ENCODE measurements around the gene PANX2. TPM values are rescaled to one million over a fixed set of nuclear protein-coding genes. Genes with fewer than 3 reads are reported as not detected.
A peak's percentile ranks its signal among the peaks of the same experiment; 100 is the strongest.

Gene PANX2
- total and polyA plus RNA-seq, 4 donors = 0.39 to 14.8 (median 1.5) TPM

DNA sequence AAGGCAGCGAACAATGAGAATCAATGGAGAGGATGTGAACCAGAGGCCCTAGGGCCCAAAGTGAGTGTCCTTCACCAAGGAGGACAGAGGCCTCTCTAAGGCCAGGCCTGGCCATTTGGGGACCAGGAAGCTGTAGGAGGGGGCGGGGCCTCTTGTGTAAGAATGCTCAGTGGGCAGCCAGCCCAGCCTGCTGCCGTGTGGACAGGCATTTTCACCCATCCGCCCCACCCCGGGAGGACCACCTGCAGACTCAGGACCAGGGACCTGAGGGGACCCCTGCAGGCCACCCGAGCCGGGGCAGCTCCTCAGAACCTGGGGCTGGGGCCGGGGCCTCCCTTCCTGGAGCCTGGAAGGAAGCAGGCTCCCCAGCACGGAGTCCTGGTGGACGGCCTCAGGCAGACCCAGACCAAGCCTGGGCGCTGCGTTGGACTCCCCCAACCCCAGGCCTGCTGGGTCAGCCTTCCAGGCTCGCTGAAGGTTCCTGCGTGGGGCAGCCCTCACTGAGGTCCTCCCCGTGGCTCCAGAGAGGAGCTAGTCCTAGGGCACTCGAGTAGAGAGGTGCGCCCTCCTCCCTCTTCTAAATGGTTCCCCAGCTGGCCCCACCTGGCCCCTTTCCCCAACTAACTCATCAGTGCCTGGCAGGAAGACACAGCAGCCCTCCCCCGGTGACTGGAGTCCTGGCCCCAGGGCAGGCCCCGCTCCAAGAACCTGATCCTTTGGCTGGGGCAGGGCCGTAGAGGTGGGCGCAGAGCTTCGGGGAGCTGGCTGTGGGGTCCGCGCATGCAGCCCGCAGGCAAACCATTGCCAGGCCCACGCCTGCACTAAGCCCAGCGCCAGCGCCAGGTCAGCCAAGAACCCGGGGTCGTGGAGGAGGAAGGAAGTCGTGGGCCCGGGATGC, 13.7 kb downstream of the PANX2 start:
- H3K4me1 ChIP-seq (ENCODE audit: control insufficient read depth in 4 of 4, insufficient read depth in 4 of 4, low read length in 3 of 4) = peaks cover 15 to 31% (median 22%) of the 10 kb centered on the region in 4 donors
- H3K36me3 ChIP-seq (ENCODE audit: control insufficient read depth in 4 of 4, insufficient read depth in 3 of 4, low read depth in 1 of 4, low read length in 3 of 4) = peaks cover 0 to 6% (median 0%) of the 10 kb centered on the region in 4 donors
- H3K9ac ChIP-seq (ENCODE audit: low read depth in 1 of 2, low read length in 2 of 2) = no peak overlapping the region
- H3K27ac ChIP-seq (ENCODE audit: low read depth in 1 of 2, low read length in 2 of 2) = peak overlapping the region in 1 of 2 donors; percentile 55
- TF ChIP-seq FOXA1 (IDR thresholded peaks at IDR 0.05) = no peak
- TF ChIP-seq YY1 (IDR thresholded peaks at IDR 0.05) = no peak
- TF ChIP-seq, protein P1, sequence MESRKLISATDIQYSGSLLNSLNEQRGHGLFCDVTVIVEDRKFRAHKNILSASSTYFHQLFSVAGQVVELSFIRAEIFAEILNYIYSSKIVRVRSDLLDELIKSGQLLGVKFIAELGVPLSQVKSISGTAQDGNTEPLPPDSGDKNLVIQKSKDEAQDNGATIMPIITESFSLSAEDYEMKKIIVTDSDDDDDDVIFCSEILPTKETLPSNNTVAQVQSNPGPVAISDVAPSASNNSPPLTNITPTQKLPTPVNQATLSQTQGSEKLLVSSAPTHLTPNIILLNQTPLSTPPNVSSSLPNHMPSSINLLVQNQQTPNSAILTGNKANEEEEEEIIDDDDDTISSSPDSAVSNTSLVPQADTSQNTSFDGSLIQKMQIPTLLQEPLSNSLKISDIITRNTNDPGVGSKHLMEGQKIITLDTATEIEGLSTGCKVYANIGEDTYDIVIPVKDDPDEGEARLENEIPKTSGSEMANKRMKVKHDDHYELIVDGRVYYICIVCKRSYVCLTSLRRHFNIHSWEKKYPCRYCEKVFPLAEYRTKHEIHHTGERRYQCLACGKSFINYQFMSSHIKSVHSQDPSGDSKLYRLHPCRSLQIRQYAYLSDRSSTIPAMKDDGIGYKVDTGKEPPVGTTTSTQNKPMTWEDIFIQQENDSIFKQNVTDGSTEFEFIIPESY (IDR thresholded peaks at IDR 0.05) = no peak
- TF ChIP-seq JUND (IDR thresholded peaks at IDR 0.05) = no peak
- no peak for TF ChIP-seq HNF4A (conservative IDR thresholded peaks at IDR 0.05)
- TF ChIP-seq RAD21 (IDR thresholded peaks at IDR 0.05) = no peak
- TF ChIP-seq, protein P2, sequence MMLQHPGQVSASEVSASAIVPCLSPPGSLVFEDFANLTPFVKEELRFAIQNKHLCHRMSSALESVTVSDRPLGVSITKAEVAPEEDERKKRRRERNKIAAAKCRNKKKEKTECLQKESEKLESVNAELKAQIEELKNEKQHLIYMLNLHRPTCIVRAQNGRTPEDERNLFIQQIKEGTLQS (IDR thresholded peaks at IDR 0.05) = no peak
- no peak for TF ChIP-seq NR2F2 (IDR thresholded peaks at IDR 0.05)
- TF ChIP-seq RXRA (IDR thresholded peaks at IDR 0.05) = no peak
- TF ChIP-seq TAF1 (conservative IDR thresholded peaks at IDR 0.05) = no peak
- TF ChIP-seq, protein P3, sequence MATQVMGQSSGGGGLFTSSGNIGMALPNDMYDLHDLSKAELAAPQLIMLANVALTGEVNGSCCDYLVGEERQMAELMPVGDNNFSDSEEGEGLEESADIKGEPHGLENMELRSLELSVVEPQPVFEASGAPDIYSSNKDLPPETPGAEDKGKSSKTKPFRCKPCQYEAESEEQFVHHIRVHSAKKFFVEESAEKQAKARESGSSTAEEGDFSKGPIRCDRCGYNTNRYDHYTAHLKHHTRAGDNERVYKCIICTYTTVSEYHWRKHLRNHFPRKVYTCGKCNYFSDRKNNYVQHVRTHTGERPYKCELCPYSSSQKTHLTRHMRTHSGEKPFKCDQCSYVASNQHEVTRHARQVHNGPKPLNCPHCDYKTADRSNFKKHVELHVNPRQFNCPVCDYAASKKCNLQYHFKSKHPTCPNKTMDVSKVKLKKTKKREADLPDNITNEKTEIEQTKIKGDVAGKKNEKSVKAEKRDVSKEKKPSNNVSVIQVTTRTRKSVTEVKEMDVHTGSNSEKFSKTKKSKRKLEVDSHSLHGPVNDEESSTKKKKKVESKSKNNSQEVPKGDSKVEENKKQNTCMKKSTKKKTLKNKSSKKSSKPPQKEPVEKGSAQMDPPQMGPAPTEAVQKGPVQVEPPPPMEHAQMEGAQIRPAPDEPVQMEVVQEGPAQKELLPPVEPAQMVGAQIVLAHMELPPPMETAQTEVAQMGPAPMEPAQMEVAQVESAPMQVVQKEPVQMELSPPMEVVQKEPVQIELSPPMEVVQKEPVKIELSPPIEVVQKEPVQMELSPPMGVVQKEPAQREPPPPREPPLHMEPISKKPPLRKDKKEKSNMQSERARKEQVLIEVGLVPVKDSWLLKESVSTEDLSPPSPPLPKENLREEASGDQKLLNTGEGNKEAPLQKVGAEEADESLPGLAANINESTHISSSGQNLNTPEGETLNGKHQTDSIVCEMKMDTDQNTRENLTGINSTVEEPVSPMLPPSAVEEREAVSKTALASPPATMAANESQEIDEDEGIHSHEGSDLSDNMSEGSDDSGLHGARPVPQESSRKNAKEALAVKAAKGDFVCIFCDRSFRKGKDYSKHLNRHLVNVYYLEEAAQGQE (IDR thresholded peaks at IDR 0.05) = no peak
- TF ChIP-seq EGR1 (IDR thresholded peaks at IDR 0.05; ENCODE audit: low read depth in 2 of 2) = no peak
- no peak for TF ChIP-seq SP1 (IDR thresholded peaks at IDR 0.05)
- TF ChIP-seq, protein P4, sequence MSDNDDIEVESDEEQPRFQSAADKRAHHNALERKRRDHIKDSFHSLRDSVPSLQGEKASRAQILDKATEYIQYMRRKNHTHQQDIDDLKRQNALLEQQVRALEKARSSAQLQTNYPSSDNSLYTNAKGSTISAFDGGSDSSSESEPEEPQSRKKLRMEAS (IDR thresholded peaks at IDR 0.05) = no peak
- no peak for TF ChIP-seq FOXA2 (IDR thresholded peaks at IDR 0.05)
- WGBS = 69% methylated on average over 32 of the region's 32 CpGs
- H3K27me3 ChIP-seq (ENCODE audit: control insufficient read depth in 4 of 4, insufficient read depth in 4 of 4, low read length in 3 of 4) = no peaks in the 10 kb centered on the region
- DNase-seq (ENCODE audit: low spot score) = no peak
- H3K4me3 ChIP-seq (ENCODE audit: low read depth in 1 of 3, low read length in 3 of 3) = peak overlapping the region in 1 of 3 donors; percentile 92
- no peaks in the 10 kb centered on the region for H3K9me3 ChIP-seq (ENCODE audit: control insufficient read depth in 4 of 4, low read length in 3 of 4)

DNA sequence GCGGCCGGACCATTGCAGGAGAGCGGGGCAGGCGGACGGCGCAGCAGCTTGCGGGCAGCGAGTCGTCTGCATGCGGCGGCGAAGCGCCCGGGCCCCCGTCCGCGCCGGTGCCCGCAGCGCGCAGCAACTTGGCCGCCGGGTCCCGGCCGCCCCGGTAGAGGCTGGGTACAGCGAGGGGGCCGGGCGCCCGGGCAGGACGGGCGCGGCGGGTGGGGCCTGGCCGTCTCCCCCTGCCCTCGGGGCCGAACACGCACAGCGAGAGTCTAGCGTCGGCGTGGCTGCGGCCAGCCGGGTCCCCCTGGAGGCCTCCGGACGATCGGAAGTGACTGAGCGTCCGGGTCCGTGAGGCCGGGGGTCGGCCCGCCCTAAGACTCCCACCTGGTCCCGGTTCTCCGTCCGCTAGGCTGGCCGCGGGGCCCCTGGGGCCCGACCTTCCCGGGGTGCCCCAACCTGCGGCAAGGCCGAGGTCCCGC, 14.4 kb downstream of the PANX2 start:
- Histone ChIP-seq H3K4me3 (ENCODE audit: low read depth in 1 of 3, low read length in 3 of 3) (peak overlapping the region in 2 of 3 donors; percentile 32 to 92), H3K27me3 (ENCODE audit: control insufficient read depth in 4 of 4, insufficient read depth in 4 of 4, low read length in 3 of 4) (no peaks in the 10 kb centered on the region), H3K27ac (ENCODE audit: low read depth in 1 of 2, low read length in 2 of 2) (peak overlapping the region; percentile 28 to 41), H3K36me3 (ENCODE audit: control insufficient read depth in 4 of 4, insufficient read depth in 3 of 4, low read depth in 1 of 4, low read length in 3 of 4) (peaks cover 0 to 3% (median 0%) of the 10 kb centered on the region in 4 donors), H3K4me1 (ENCODE audit: control insufficient read depth in 4 of 4, insufficient read depth in 4 of 4, low read length in 3 of 4) (peaks cover 20 to 38% (median 25%) of the 10 kb centered on the region in 4 donors), H3K9ac (ENCODE audit: low read depth in 1 of 2, low read length in 2 of 2) (peak overlapping the region in 1 of 2 donors; percentile 88), H3K9me3 (ENCODE audit: control insufficient read depth in 4 of 4, low read length in 3 of 4) (no peaks in the 10 kb centered on the region)
- 48% methylated on average over 63 of the region's 63 CpGs for WGBS
- no peak for DNase-seq (ENCODE audit: low spot score)
- TF ChIP-seq NR2F2 (IDR thresholded peaks at IDR 0.05) (no peak), EGR1 (IDR thresholded peaks at IDR 0.05; ENCODE audit: low read depth in 2 of 2) (no peak), TAF1 (conservative IDR thresholded peaks at IDR 0.05) (no peak), JUND (IDR thresholded peaks at IDR 0.05) (no peak), FOXA1 (IDR thresholded peaks at IDR 0.05) (no peak), HNF4G (IDR thresholded peaks at IDR 0.05) (no peak), YY1 (IDR thresholded peaks at IDR 0.05) (no peak), GABPA (IDR thresholded peaks at IDR 0.05 in 1 of 2, conservative IDR thresholded peaks at IDR 0.05 in 1 of 2) (no peak), FOXA2 (IDR thresholded peaks at IDR 0.05) (no peak), SP1 (IDR thresholded peaks at IDR 0.05) (no peak), RXRA (IDR thresholded peaks at IDR 0.05) (no peak)
- TF ChIP-seq, protein P3 (IDR thresholded peaks at IDR 0.05) = no peak
- TF ChIP-seq, protein P1 (IDR thresholded peaks at IDR 0.05) = no peak
- TF ChIP-seq, protein P2 (IDR thresholded peaks at IDR 0.05) = no peak
